ENCODE data around the gene GRAMD2B.
"Not testable (repeated sequence)": the region's sequence is repeated elsewhere in the genome, so short reads cannot be mapped to it uniquely, and the experiment has no call there.

GRAMD2B gene

GRCh38 chr5:126413856-126414255 lies 9.4 kb upstream of the GRAMD2B start:
- DNase-seq = no peak

DNA sequence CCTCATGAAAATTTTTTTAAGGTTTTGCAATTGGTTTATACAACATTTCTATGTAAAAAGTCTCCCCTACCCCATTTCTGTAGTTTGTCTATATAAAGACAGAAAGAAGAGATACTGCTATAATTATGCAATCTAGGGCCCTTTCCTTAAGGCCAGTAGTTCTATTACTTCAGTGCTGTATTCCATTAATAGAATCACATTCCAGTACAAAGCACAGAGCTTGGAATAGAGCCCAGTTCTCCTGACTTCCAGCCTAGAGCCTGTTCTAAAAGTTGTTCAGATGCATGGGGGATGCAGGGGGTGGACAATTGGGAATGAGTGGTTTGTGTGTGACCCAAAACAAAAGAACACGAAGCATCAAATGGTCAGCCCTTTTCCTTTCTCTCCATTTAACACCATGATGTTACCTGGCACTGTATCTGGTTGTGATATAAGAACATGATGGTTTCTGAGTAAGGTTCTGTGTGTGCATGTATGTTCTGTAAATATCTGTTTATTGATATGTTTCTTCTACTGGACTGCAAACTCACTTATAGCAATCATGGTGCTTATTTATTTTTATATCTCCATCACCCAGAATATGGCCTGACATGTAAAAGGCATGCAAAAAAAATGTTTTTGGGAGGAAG lies 8.2 kb upstream of the GRAMD2B start:
- no peak for DNase-seq

DNA sequence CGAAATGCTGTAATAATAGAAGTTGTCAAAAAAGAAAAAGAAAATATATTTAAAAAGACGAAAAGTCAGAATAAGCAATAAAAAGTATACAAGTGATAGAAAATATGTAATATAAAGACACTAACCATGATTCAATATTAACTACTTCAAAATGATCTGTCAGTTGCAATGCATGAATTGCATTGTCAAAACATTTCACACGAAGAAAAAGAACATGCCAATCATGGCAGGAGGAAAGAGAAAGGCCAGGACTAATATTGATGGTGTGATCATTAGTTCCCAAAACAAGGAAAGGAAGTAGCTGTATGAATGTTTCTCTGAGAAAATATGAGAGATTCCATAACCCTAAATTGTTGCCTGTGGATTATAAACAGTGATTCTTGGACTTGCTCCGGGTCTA lies 7.4 kb upstream of the GRAMD2B start:
- DNase-seq = no peak

- no peak for DNase-seq
Measured at GRCh38 chr5:126416266-126416925, 6.8 kb upstream of the GRAMD2B start.

DNA sequence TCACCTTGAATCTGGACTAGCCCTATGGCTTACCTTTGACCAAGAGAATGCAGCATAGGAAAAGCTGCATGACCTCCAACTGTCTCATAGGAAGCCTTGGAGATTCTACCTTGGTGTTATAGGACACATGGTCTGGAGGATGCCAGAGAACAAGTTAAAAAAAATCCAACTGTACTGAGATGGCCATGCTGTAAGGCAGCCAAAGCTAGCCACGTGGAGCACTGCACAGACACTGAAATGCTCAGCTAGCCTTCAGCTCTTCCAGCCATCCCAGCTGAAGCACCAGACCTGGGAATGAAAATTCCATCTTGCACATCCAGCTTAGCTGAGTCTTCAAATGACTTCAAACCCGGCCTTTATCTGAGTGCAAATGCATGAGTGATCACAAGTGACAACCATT lies 6.0 kb upstream of the GRAMD2B start:
- DNase-seq = no peak

DNA sequence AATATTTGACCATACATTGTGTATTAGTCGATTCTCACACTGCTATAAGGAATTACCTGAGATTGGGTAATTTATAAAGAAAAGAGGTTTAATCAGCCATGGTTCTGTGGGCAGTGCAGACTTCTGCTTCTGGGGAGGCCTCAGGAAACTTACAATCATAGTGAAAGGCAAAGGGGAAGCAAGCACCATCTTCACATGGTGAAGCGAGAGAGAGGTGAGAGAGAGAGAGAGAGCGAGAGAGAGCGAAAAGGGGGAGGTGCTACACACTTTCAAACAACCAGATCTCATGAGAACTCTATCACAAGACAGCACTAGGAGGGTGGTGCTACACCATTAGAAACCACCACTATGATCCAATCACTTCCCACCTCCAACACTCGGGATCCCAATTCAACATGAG lies 4.1 kb upstream of the GRAMD2B start:
- DNase-seq = no peak

DNA sequence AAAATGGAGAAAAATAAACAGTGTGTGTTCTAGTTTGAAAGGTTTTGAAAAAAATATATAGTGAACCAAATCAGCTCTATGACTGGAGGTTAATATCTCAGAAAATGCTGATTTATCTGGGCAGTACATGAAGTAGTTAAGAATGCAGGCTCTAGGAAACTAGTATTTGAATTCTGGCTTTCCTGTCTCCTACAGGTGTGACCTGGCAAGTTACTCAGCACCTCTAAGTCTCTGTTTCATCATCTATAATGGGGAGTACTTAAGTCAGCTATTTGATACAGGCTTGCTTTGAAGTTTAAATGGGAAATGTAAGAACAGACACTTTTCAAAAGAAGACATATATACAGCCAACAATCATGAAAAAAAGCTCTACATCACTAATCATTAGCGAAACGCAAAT lies 5.2 kb downstream of the GRAMD2B start:
- DNase-seq = no peak

DNA sequence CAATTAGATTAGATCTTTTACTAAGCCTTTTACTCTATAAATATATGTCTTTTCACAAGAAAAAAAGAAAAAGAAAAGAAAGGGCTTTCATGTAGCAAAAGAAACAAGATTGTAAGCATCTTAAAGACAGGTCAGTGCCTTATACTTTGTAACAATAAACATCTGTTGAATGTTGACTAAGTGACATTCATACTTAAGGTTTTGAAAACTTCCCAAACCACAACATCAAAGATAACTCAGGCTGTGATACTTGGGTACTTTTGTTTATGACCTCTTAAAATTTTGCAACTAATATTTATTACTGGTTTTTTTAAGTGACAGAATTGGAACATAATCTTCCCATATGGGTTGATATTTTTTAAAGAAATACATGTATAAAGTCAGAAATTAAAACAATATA lies 7.4 kb downstream of the GRAMD2B start:
- DNase-seq = no peak

DNA sequence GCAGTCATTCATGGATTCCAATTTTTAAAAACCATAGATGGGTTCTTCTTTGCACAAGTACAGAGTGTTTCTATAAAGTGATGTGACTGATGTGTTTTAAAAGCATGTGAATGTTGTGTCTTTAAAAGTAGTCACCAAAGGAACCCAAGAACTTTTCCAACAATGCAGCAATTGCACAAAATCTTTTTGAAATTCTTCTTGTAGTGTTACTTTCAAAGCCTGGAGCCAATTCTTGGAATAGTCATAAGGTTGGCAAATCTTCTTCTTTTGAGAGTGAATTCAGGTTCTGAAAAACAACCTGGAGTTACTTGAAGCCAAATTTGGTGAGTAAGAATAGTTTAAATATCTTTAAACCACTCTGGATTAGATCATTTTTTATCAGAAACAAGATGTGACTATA lies 10.5 kb downstream of the GRAMD2B start:
- DNase-seq = no peak

- no peak for DNase-seq
Measured at GRCh38 chr5:126435261-126435660, 12.1 kb downstream of the GRAMD2B start.

- no peak for DNase-seq
Measured at GRCh38 chr5:126435714-126436113, 12.5 kb downstream of the GRAMD2B start.

GRCh38 chr5:126437721-126438120 lies 14.5 kb downstream of the GRAMD2B start:
- DNase-seq = no peak

- DNase-seq = no peak
Measured at GRCh38 chr5:126438267-126438666, 15.1 kb downstream of the GRAMD2B start.

GRCh38 chr5:126438868-126439267 lies 15.7 kb downstream of the GRAMD2B start:
- no peak for DNase-seq

DNA sequence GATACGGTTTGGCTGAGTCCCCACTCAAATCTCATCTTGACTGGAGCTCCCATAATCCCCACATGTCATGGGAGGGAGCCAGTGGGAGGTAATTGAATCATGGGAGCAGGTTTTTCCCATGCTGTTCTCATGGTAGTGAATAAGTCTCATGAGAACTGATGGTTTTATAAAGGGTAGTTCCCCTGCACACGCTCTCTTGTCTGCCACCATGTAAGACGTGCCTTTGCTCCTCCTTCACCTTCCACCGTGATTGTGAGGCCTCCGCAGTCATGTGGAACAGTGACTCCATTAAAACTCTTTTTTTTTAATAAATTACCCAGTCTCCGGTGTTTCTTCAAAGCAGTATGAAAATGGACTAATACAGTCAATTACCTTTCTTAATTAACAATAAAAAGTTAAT lies 16.5 kb downstream of the GRAMD2B start:
- DNase-seq = not testable (repeated sequence)

DNA sequence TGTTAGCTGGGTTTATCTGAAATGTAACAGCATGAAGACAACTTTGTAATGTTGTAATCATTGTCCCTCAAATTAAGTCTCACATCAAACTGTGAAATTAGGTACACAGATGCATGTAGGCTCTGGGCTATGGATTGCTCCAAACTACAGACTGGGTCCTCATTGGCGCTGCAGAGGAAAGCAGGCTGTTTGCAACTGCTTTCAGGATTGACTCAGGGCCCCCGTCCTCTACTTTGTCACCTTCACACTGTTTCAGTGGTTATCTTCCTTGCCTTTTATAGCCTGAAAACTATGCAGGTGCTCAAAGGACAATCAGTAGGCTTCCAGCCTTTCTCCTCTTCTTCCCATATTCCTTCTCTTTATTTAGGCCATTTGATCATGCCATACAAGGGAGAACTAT lies 18.0 kb downstream of the GRAMD2B start:
- DNase-seq = no peak

- no peak for DNase-seq
Measured at GRCh38 chr5:126443374-126443851, 20.2 kb downstream of the GRAMD2B start.

DNA sequence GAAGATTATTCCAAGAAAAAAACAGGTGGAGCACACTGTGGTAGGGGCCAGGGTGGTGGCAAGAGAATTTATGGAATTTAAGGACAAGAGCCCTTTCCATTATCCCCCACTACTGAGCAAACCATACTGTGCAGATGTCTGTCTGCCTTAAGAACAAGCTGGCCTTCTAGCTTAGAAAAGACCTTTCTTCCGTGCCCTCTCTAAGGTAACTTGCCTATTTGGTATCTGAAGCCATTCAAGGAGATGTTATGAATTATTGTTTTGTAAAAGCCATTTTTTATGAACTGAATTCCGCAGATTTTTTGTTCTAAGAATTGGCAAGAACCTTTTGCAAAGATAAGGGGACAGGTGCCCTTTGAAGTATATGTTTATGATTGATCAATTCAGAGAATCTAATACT lies 20.9 kb downstream of the GRAMD2B start:
- DNase-seq = no peak

DNA sequence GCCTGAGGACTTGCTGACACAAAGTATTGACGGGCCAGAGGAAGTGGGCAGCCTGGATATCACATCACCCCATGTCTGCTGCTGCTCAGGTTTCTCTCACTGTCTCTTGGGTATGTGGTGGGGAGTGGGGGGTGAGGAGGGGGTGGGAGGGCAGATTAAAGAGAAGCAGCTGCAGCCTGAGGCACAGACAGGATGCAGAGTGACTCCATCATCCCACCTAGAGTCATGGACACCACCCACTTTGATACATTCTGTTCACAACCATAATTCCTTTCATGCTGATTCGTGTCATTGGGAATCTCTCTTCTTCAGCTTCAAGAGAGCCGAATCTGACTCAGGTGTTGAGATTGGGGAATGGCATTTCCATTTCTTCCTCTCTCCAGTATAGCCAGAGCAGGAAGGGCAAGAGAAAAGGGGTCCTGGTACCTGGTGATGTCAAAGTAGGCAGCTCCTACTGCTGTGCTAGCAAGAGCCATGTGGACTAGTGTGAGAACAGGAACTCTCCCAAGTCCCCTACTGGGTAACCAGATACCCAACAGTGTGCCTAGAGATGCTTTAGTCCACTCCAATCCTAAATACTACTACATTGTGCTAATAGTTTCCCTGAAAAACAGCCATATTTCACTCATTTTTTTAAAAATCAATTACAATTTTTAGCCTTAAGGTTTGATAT lies 22.4 kb downstream of the GRAMD2B start:
- no peak for DNase-seq

- no peak for DNase-seq
Measured at GRCh38 chr5:126446498-126447224, 23.5 kb downstream of the GRAMD2B start.

GRCh38 chr5:126448720-126449119 lies 25.5 kb downstream of the GRAMD2B start:
- DNase-seq = peak; percentile 62

DNA sequence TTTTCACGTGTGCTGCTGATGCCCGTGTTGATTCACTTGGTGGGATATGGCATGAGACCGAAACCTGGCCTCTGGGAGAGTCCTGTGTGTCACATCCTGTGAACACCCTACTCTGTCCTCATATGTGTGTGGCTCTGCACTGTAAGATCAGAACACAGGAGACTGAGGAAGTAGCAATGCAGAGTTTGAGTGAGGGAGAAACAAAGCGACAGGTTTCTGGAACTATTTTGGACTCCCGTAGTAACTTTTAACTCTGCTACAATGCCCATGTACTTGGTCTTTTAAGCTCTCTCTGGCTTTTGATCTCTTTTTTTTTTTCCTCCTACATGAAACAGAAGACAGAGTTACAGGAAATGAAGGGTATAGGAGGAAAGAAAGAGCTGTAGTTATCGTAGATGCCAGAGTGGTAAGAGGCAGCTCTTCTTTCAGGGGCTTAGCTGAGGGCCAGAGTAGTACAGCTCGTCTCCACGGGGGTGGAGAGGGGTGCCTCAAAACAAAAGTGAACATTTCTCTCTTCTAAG lies 26.6 kb downstream of the GRAMD2B start:
- DNase-seq = no peak

DNA sequence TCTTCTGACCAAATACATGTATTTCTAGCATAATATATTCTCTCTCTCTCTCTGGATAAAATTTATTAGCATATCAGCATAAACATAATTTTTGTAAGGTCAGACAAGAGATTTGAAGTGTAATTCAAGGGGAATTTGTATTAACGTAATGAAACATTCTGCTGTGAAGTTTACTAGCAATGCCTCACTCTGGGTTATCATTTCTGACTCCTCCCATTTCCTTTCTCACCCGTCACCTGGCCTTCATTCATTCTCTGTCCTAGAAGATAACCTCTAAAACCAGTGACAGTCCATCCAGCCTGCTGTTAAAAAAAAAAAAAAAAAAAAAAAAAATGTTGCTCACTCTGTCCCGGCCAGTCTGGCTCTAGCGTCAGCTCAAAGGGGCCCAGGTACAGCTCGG lies 27.1 kb downstream of the GRAMD2B start:
- DNase-seq = no peak
